PFSK-1 (cell line): ENCODE data around the gene VCX3A.
"Not testable (repeated sequence)": the region's sequence is repeated elsewhere in the genome, so short reads cannot be mapped to it uniquely, and the experiment has no call there.

ENCODE experiments used
- POLR2AphosphoS5 ChIP-seq: IDR thresholded peaks from 2 replicates; pipeline ENCODE4 v1.6.1; 2012; ENCODE audit warnings: low read depth, mild to moderate bottlenecking, control low read depth, low read length, moderate library complexity
- SIN3A ChIP-seq: IDR thresholded peaks from 2 replicates; pipeline ENCODE4 v1.6.1; 2012; ENCODE audit warnings: mild to moderate bottlenecking, low read length, moderate library complexity, borderline replicate concordance; ENCODE audit not compliant: insufficient read depth
- TAF1 ChIP-seq: IDR thresholded peaks from 2 replicates; pipeline ENCODE4 v1.6.1; 2012; ENCODE audit warnings: low read length, control low read depth, borderline replicate concordance; ENCODE audit not compliant: insufficient read depth

- TF ChIP-seq POLR2AphosphoS5, SIN3A, TAF1: not testable (repeated sequence)
Observed at GRCh38 chrX:6535018-6535417, at the start of gene VCX3A.
